SK-N-SH (cell line): ENCODE measurements around the gene NUP58. TPM values are rescaled to one million over a fixed set of nuclear protein-coding genes. Genes with fewer than 3 reads are reported as not detected.

Experiments
- CTCF ChIA-PET: fragments of 300-600, 350-600 bp; formaldehyde crosslinking; extraction: SDS; loops from one replicate; lab custom pipeline; 2021; lab: Yijun Ruan, JAX
- POLR2A ChIA-PET: fragments of 350-600 bp; sonication (Branson Sonifier 250); formaldehyde crosslinking; extraction: SDS; loops from one replicate; lab custom pipeline; 2020; ENCODE audit warnings: antibody characterized with exemption, inconsistent platforms; lab: Yijun Ruan, JAX
- DNase-seq: peaks from one replicate; pipeline ENCODE4 v3.0.0; 2012
- H2AFZ ChIP-seq: fragments of 200-600 bp; sonication (generic); 2 replicates; pipeline ENCODE4 v1.8.1; 2016; ENCODE audit warnings: antibody characterized with exemption, mild to moderate bottlenecking, low read depth
- H3F3A ChIP-seq: fragments of 200-600 bp; sonication (generic); replicated peaks from 2 replicates; pipeline ENCODE3; 2016; ENCODE audit warnings: antibody characterized with exemption, mild to moderate bottlenecking; ENCODE audit not compliant: insufficient read depth
- H3K27ac ChIP-seq, 2 experiments: fragments of 200-500 bp in 1 of 2; fragments of 200-600 bp in 1 of 2; sonication (Bioruptor generic) in 1 of 2; sonication (generic), shearing (Covaris generic) in 1 of 2; 2 replicates each; pipeline versions ENCODE4 v1.5.1 to v1.6.1; 2014 to 2016; ENCODE audit warnings: low read depth in 2 of 2, inconsistent platforms in 1 of 2, low read length in 1 of 2, mild to moderate bottlenecking in 1 of 2, mixed read lengths in 1 of 2
- H3K27me3 ChIP-seq: fragments of 200-600 bp; sonication (generic), shearing (Covaris generic); 2 replicates; pipeline ENCODE4 v1.6.1; 2016; ENCODE audit warnings: mixed run types; ENCODE audit not compliant: insufficient read depth
- H3K36me3 ChIP-seq, 2 experiments: fragments of 200-500 bp in 1 of 2; fragments of 200-600 bp in 1 of 2; sonication (Bioruptor generic) in 1 of 2; sonication (generic) in 1 of 2; replicated peaks in 1 of 2; 2 replicates each; pipeline versions ENCODE3 to v1.5.1; 2014 to 2016; ENCODE audit warnings: low read length in 1 of 2, mild to moderate bottlenecking in 1 of 2; ENCODE audit not compliant: insufficient read depth in 2 of 2, control insufficient read depth in 1 of 2
- H3K4me1 ChIP-seq, 2 experiments: fragments of 200-500 bp in 1 of 2; fragments of 200-600 bp in 1 of 2; sonication (Bioruptor generic) in 1 of 2; sonication (generic), shearing (Covaris generic) in 1 of 2; 2 replicates each; pipeline versions ENCODE4 v1.5.1 to v1.6.1; 2014 to 2016; ENCODE audit warnings: low read depth in 1 of 2, low read length in 1 of 2, mixed run types in 1 of 2; ENCODE audit not compliant: insufficient read depth in 2 of 2, control insufficient read depth in 1 of 2
- H3K4me2 ChIP-seq: fragments of 200-600 bp; sonication (generic), shearing (Covaris generic); 2 replicates; pipeline ENCODE4 v1.6.1; 2017; ENCODE audit warnings: mixed run types
- H3K4me3 ChIP-seq, 2 experiments: fragments of 200-500 bp in 1 of 2; fragments of 200-600 bp in 1 of 2; sonication (Bioruptor generic) in 1 of 2; sonication (generic), shearing (Covaris generic) in 1 of 2; 2 replicates each; pipeline versions ENCODE4 v1.5.1 to v1.8.1; 2014 to 2016; ENCODE audit warnings: low read depth in 2 of 2, inconsistent platforms in 1 of 2, low read length in 1 of 2, mild to moderate bottlenecking in 1 of 2, mixed read lengths in 1 of 2, moderate library complexity in 1 of 2
- H3K79me2 ChIP-seq: fragments of 200-600 bp; sonication (generic); 2 replicates; pipeline ENCODE4 v1.8.1; 2017; ENCODE audit warnings: mild to moderate bottlenecking; ENCODE audit not compliant: insufficient read depth
- H3K9ac ChIP-seq: fragments of 200-600 bp; sonication (generic); 2 replicates; pipeline ENCODE4 v1.6.1; 2017; ENCODE audit warnings: mixed run types
- H3K9me2 ChIP-seq: fragments of 200-600 bp; sonication (generic); 2 replicates; pipeline ENCODE4 v1.6.1; 2017; ENCODE audit warnings: mixed run types
- H3K9me3 ChIP-seq: fragments of 200-600 bp; sonication (generic); 2 replicates; pipeline ENCODE4 v1.6.1; 2017; ENCODE audit warnings: mixed run types, mild to moderate bottlenecking, moderate library complexity
- H4K20me1 ChIP-seq: fragments of 200-600 bp; sonication (generic); 2 replicates; pipeline ENCODE4 v1.6.1; 2017; ENCODE audit warnings: mild to moderate bottlenecking, mixed run types; ENCODE audit not compliant: insufficient read depth
- CHD2 ChIP-seq: fragments of 150-350 bp; IDR thresholded peaks from 2 replicates; pipeline ENCODE4 v1.6.1; 2018; ENCODE audit warnings: low read length; ENCODE audit not compliant: partially characterized antibody
- EP300 ChIP-seq, 2 experiments: IDR thresholded peaks; 2 replicates each; pipeline versions ENCODE4 v1.4.0 to v1.6.1; 2012; ENCODE audit warnings: borderline replicate concordance in 1 of 2, low read depth in 1 of 2, low read length in 1 of 2
- FOXJ3 ChIP-seq: sonication (generic); formaldehyde crosslinking; IDR thresholded peaks from 2 replicates; pipeline ENCODE4 v1.5.1; 2020; ENCODE audit warnings: mild to moderate bottlenecking, missing genetic modification reagents
- FOXM1 ChIP-seq: IDR thresholded peaks from 2 replicates; pipeline ENCODE4 v1.4.0; 2012; ENCODE audit warnings: low read depth, mild to moderate bottlenecking
- GATA2 ChIP-seq: sonication (generic); formaldehyde crosslinking; IDR thresholded peaks from 2 replicates; pipeline ENCODE4 v1.5.0; 2020; ENCODE audit warnings: mild to moderate bottlenecking, missing genetic modification reagents
- IRF3 ChIP-seq: fragments of 150-350 bp; IDR thresholded peaks from 2 replicates; pipeline ENCODE4 v1.6.1; 2016; ENCODE audit warnings: mild to moderate bottlenecking, low read depth, low read length
- JUND ChIP-seq: IDR thresholded peaks from 2 replicates; pipeline ENCODE4 v1.4.0; 2012
- MEF2A ChIP-seq: IDR thresholded peaks from 2 replicates; pipeline ENCODE4 v1.4.0; 2012; ENCODE audit warnings: low read depth, borderline replicate concordance
- MXI1 ChIP-seq: IDR thresholded peaks from 2 replicates; pipeline ENCODE4 v1.6.1; 2012; ENCODE audit warnings: mild to moderate bottlenecking, low read depth, low read length, improper control_type of control experiment
- NFIC ChIP-seq: IDR thresholded peaks from 2 replicates; pipeline ENCODE4 v1.4.0; 2012; ENCODE audit warnings: borderline replicate concordance
- POLR2AphosphoS5 ChIP-seq: IDR thresholded peaks from 2 replicates; pipeline ENCODE4 v1.6.1; 2012; ENCODE audit warnings: low read depth, low read length
- RCOR1 ChIP-seq: fragments of 150-350 bp; IDR thresholded peaks from 2 replicates; pipeline ENCODE4 v1.6.1; 2017; ENCODE audit warnings: antibody characterized with exemption, low read length
- RFX5 ChIP-seq: IDR thresholded peaks from 2 replicates; pipeline ENCODE4 v1.6.1; 2012; ENCODE audit warnings: mild to moderate bottlenecking, improper control_type of control experiment, low read length
- RXRA ChIP-seq: IDR thresholded peaks from 2 replicates; pipeline ENCODE4 v1.4.0; 2012; ENCODE audit warnings: low read depth, mild to moderate bottlenecking, borderline replicate concordance
- TAF1 ChIP-seq: IDR thresholded peaks from 2 replicates; pipeline ENCODE4 v1.6.1; 2012; ENCODE audit warnings: low read depth, mild to moderate bottlenecking, low read length, moderate library complexity, borderline replicate concordance
- TCF12 ChIP-seq: IDR thresholded peaks from 2 replicates; pipeline ENCODE4 v1.4.0; 2012
- USF1 ChIP-seq: IDR thresholded peaks from 2 replicates; pipeline ENCODE4 v1.4.0; 2012; ENCODE audit warnings: low read depth, borderline replicate concordance
- ZBTB33 ChIP-seq: IDR thresholded peaks from 2 replicates; pipeline ENCODE4 v1.4.0; 2012; ENCODE audit warnings: low read depth, borderline replicate concordance
- WGBS: methylation state at CpG from one replicate; pipeline ENCODE4 v1.1.6; 2017; ENCODE audit warnings: low lambda C conversion rate; 5-methylcytosine and 5-hydroxymethylcytosine counted together
- polyA plus RNA-seq, 3 experiments: library from polyadenylated mRNA; depleted of rRNA; stranded (reverse); fragments of >200 nt; gene quantifications; 2 replicates each; pipeline ENCODE4 v1.2.3, GENCODE V29; 2012
- TF ChIP-seq, protein P1 (sequence below): IDR thresholded peaks from 2 replicates; pipeline ENCODE4; 2012

The NUP58 gene
- polyA plus RNA-seq, 1 of the 3 experiments (the other 2 are of a cell fraction), result 18.1 TPM

GRCh38 chr13:25345576-25345975, 44.2 kb downstream of the NUP58 start:
- Histone ChIP-seq H3K4me1 (no peaks in the 10 kb centered on the region), H3K27ac (no peak overlapping the region), H4K20me1 (no peaks in the 10 kb centered on the region), H3K4me2 (no peak overlapping the region), H3K9ac (no peak overlapping the region), H2AFZ (no peak overlapping the region), H3K27me3 (no peaks in the 10 kb centered on the region), H3K79me2 (no peaks in the 10 kb centered on the region), H3K9me2 (no peaks in the 10 kb centered on the region), H3F3A (peaks cover 5% of the 10 kb centered on the region), H3K4me3 (no peak overlapping the region), H3K36me3 (peaks cover 10 to 18% of the 10 kb centered on the region in 2 experiments), H3K9me3 (no peaks in the 10 kb centered on the region)
- no peak for DNase-seq
- POLR2A ChIA-PET, result no interaction called here
- TF ChIP-seq POLR2AphosphoS5 (0 out of 2 replicates have a peak, but pooled peaks have one; percentile 17), USF1 (no peak)
- CTCF ChIA-PET, result interaction anchor here (0.9 kb wide), 1 partner anchor 12 kb away, joined by 3 read pairs; no protein-coding TSS in a partner anchor
- WGBS, result 98% methylated on average over 2 of the region's 2 CpGs

DNA sequence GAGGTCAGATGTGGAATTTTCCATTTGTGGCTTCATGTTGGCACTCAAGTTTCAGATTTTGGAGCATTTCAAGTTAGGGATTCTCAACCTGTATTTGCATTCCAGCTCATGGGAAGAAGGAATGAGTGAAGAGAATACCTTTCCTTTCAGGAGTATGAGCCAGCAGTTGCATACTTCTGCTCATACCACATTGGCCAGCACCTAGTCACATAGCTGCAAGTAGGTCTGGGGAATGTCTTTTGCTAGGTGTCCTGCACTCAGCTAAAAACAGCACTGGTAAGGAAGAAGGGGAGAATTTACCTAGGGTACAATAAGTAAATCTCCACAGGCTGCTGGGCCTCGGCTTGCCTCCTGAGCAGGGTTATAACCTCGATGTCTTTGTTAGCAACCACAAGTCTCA, 45.7 kb downstream of the NUP58 start:
- Histone ChIP-seq H2AFZ (no peak overlapping the region), H3K9me2 (no peaks in the 10 kb centered on the region), H3K79me2 (no peaks in the 10 kb centered on the region), H3K4me1 (no peaks in the 10 kb centered on the region), H3K4me2 (no peak overlapping the region), H3K27me3 (no peaks in the 10 kb centered on the region), H3K27ac (no peak overlapping the region), H3K36me3 (peaks cover 3 to 5% of the 10 kb centered on the region in 2 experiments), H3K4me3 (no peak overlapping the region), H3K9me3 (no peaks in the 10 kb centered on the region), H4K20me1 (no peaks in the 10 kb centered on the region), H3K9ac (no peak overlapping the region), H3F3A (peaks cover 5% of the 10 kb centered on the region)
- CTCF ChIA-PET, result interaction anchor here (0.7 to 1.3 kb wide), 3 partner anchors 29 to 101 kb away, joined by 3 to 5 read pairs (median 3); no protein-coding TSS in a partner anchor
- WGBS, result 91% methylated on average over 2 of the region's 2 CpGs
- no peak for DNase-seq
- TF ChIP-seq IRF3, result no peak
- TF ChIP-seq USF1, result no peak
- TF ChIP-seq NFIC, result no peak
- TF ChIP-seq RXRA, result no peak
- TF ChIP-seq FOXM1, result no peak
- TF ChIP-seq CHD2, result no peak
- no peak for TF ChIP-seq MEF2A
- no peak for TF ChIP-seq RCOR1
- TF ChIP-seq FOXJ3 (CRISPR knock-in tag), result no peak
- TF ChIP-seq GATA2, result no peak
- TF ChIP-seq ZBTB33, result no peak
- TF ChIP-seq RFX5, result no peak
- no peak for TF ChIP-seq TCF12
- TF ChIP-seq TAF1, result no peak
- TF ChIP-seq JUND, result no peak
- no peak for TF ChIP-seq MXI1
- TF ChIP-seq EP300 (IDR thresholded peaks at IDR 0.05; ENCODE audit: borderline replicate concordance in 1 of 2, low read depth in 1 of 2, low read length in 1 of 2), result no peak
- TF ChIP-seq, protein P1, sequence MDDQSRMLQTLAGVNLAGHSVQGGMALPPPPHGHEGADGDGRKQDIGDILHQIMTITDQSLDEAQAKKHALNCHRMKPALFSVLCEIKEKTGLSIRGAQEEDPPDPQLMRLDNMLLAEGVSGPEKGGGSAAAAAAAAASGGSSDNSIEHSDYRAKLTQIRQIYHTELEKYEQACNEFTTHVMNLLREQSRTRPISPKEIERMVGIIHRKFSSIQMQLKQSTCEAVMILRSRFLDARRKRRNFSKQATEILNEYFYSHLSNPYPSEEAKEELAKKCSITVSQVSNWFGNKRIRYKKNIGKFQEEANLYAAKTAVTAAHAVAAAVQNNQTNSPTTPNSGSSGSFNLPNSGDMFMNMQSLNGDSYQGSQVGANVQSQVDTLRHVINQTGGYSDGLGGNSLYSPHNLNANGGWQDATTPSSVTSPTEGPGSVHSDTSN, result no peak
- POLR2A ChIA-PET, result no interaction called here
